ENCODE results near the gene KLF7.

Gene KLF7

GRCh38 chr2:207144173-207144785, 21.5 kb downstream of the KLF7 start:
- DNase-seq: no peak

- peak; percentile 25 to 31 for DNase-seq
Measured at GRCh38 chr2:207143215-207144172, 22.3 kb downstream of the KLF7 start.

- peak; percentile 4 to 5 for DNase-seq
Measured at GRCh38 chr2:207142461-207142860, 23.3 kb downstream of the KLF7 start.

GRCh38 chr2:207141386-207141785, 24.4 kb downstream of the KLF7 start:
- peak; percentile 32 to 34 for DNase-seq

- no peak for DNase-seq
Measured at GRCh38 chr2:207140265-207140664, 25.5 kb downstream of the KLF7 start.

- no peak for DNase-seq
Measured at GRCh38 chr2:207139552-207139951, 26.2 kb downstream of the KLF7 start.

GRCh38 chr2:207138627-207139297, 27.0 kb downstream of the KLF7 start:
- DNase-seq: no peak

GRCh38 chr2:207137596-207138337, 28.0 kb downstream of the KLF7 start:
- DNase-seq: no peak

GRCh38 chr2:207136874-207137273, 28.9 kb downstream of the KLF7 start:
- DNase-seq: no peak

- DNase-seq: peak; percentile 38 to 57
Measured at GRCh38 chr2:207135801-207136457, 29.8 kb downstream of the KLF7 start.

GRCh38 chr2:207135340-207135739, 30.4 kb downstream of the KLF7 start:
- DNase-seq: no peak

- no peak for DNase-seq
Measured at GRCh38 chr2:207133820-207134519, 31.8 kb downstream of the KLF7 start.

GRCh38 chr2:207133458-207133819, 32.3 kb downstream of the KLF7 start:
- DNase-seq: no peak

GRCh38 chr2:207132019-207132418, 33.7 kb downstream of the KLF7 start:
- DNase-seq: no peak

- no peak for DNase-seq
Measured at GRCh38 chr2:207131594-207131993, 34.2 kb downstream of the KLF7 start.

GRCh38 chr2:207130958-207131521, 34.7 kb downstream of the KLF7 start:
- no peak for DNase-seq

- no peak for DNase-seq
Measured at GRCh38 chr2:207129821-207130220, 35.9 kb downstream of the KLF7 start.

GRCh38 chr2:207128867-207129266, 36.9 kb downstream of the KLF7 start:
- no peak for DNase-seq

GRCh38 chr2:207126724-207127308, 38.9 kb downstream of the KLF7 start:
- no peak for DNase-seq

GRCh38 chr2:207123776-207124391, 41.9 kb downstream of the KLF7 start:
- DNase-seq: no peak

GRCh38 chr2:207123335-207123744, 42.4 kb downstream of the KLF7 start:
- DNase-seq: no peak

Measured in Kasumi-1 (cell line).